ENCODE measurements around the gene C1orf21.

GRCh38 chr1:184624626-184625025 is 237.8 kb downstream of the C1orf21 start:
- no peak for TF ChIP-seq POLR2A (IDR thresholded peaks at IDR 0.05)
- TF ChIP-seq, protein P1, sequence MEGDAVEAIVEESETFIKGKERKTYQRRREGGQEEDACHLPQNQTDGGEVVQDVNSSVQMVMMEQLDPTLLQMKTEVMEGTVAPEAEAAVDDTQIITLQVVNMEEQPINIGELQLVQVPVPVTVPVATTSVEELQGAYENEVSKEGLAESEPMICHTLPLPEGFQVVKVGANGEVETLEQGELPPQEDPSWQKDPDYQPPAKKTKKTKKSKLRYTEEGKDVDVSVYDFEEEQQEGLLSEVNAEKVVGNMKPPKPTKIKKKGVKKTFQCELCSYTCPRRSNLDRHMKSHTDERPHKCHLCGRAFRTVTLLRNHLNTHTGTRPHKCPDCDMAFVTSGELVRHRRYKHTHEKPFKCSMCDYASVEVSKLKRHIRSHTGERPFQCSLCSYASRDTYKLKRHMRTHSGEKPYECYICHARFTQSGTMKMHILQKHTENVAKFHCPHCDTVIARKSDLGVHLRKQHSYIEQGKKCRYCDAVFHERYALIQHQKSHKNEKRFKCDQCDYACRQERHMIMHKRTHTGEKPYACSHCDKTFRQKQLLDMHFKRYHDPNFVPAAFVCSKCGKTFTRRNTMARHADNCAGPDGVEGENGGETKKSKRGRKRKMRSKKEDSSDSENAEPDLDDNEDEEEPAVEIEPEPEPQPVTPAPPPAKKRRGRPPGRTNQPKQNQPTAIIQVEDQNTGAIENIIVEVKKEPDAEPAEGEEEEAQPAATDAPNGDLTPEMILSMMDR (IDR thresholded peaks at IDR 0.05): no peak

Measured in body of pancreas (tissue), 4 donors.